Measurements from ENCODE around the gene DOCK6. TPM values are rescaled to one million over a fixed set of nuclear protein-coding genes. Genes with fewer than 3 reads are reported as not detected.

DOCK6 gene
- total RNA-seq, 1 experiment from 2014 or later, result 82.4 TPM

GRCh38 chr19:11198175-11198534 lies 64.2 kb downstream of the DOCK6 start:
- Histone ChIP-seq H3K27me3 (ENCODE audit: insufficient read depth, low read length) (no peaks in the 10 kb centered on the region), H3K4me3 (replicated peaks in 1 of 2; ENCODE audit: low read depth in 1 of 2, low read length in 2 of 2) (peak overlapping the region in 1 of 2 experiments; percentile 63; a peak in 2 of 4 replicates), H3K79me2 (ENCODE audit: insufficient read depth, low read length) (0 out of 2 replicates have a peak, but pooled peaks cover 2% of the 10 kb centered on the region), H3K36me3 (ENCODE audit: control insufficient read depth in 1 of 2, insufficient read depth in 2 of 2, low read length in 2 of 2) (peaks cover 0 to 3% of the 10 kb centered on the region in 2 experiments; a peak in 1 of 4 replicates), H3K9me3 (ENCODE audit: control insufficient read depth in 1 of 2, insufficient read depth in 1 of 2, low read depth in 1 of 2, low read length in 2 of 2) (no peaks in the 10 kb centered on the region), H4K20me1 (ENCODE audit: insufficient read depth) (no peaks in the 10 kb centered on the region), H3K4me1 (ENCODE audit: control insufficient read depth in 1 of 2, insufficient read depth in 2 of 2, low read length in 2 of 2) (peaks cover 18 to 28% of the 10 kb centered on the region in 2 experiments), H2AFZ (ENCODE audit: low read depth, low read length, poor library complexity, severe bottlenecking) (no peak overlapping the region), H3K9ac (ENCODE audit: low read length) (peak overlapping the region; percentile 66), H3K4me2 (ENCODE audit: low read length) (peak overlapping the region; percentile 75), H3K9me2 (ENCODE audit: insufficient read depth) (no peaks in the 10 kb centered on the region), H3K27ac (ENCODE audit: low read depth, low read length) (peak overlapping the region; percentile 81)
- POLR2A ChIA-PET, result interaction anchor here (1.0 to 1.4 kb wide), 3 partner anchors 54 to 60 kb away, joined by 3 to 10 read pairs (median 3); no protein-coding TSS in a partner anchor
- intact Hi-C loops (cut with micrococcal nuclease), result no loop called here
- CTCF ChIA-PET, result interaction anchor here (1.0 to 1.3 kb wide), 3 partner anchors 56 to 72 kb away, joined by 3 to 5 read pairs (median 4); no protein-coding TSS in a partner anchor
- no peak for TF ChIP-seq MAX (IDR thresholded peaks at IDR 0.05)
- no peak for TF ChIP-seq JUND (IDR thresholded peaks at IDR 0.05)
- TF ChIP-seq EGR1 (IDR thresholded peaks at IDR 0.05; ENCODE audit: low read depth), result no peak
- TF ChIP-seq ATF3 (IDR thresholded peaks at IDR 0.05), result no peak
- no peak for TF ChIP-seq CEBPB (IDR thresholded peaks at IDR 0.05; ENCODE audit: low read depth)
- TF ChIP-seq RAD21 (IDR thresholded peaks at IDR 0.05; ENCODE audit: low read depth), result no peak
- no peak for TF ChIP-seq CBX3 (IDR thresholded peaks at IDR 0.05; ENCODE audit: low read depth)
- no peak for TF ChIP-seq TCF7L2 (IDR thresholded peaks at IDR 0.05; ENCODE audit: borderline replicate concordance, extremely low read depth, insufficient read depth, insufficient read length)
- RAD21 ChIA-PET (ENCODE audit: low non-redundant PET in 1 of 2, low total read pairs in 2 of 2, uncharacterized antibody in 2 of 2, unreplicated experiment in 2 of 2), result interaction anchor here in 1 of 2 experiments (0.9 kb wide), 1 partner anchor 103 kb away, joined by 3 read pairs; no protein-coding TSS in a partner anchor
- no TSS peak for BruUV-seq (replicated peaks)
- ATAC-seq (no peak), DNase-seq (ENCODE audit: low read depth, low spot score) (no peak)
